Panc1 (cell line): ENCODE measurements around the gene GAP43.

ENCODE experiments used
- CTCF ChIP-seq: fragments of 450-650 bp; IDR thresholded peaks from 2 replicates; pipeline ENCODE4 v1.5.1; 2017; ENCODE audit warnings: mild to moderate bottlenecking
- POLR2AphosphoS5 ChIP-seq: IDR thresholded peaks from 2 replicates; pipeline ENCODE4 v1.6.1; 2012; ENCODE audit warnings: mild to moderate bottlenecking, low read depth, low read length, moderate library complexity
- TF ChIP-seq, protein P1 (sequence below), 2 experiments: IDR thresholded peaks; 2 replicates each; pipeline ENCODE4 v1.6.1; 2011 to 2012; ENCODE audit warnings: low read depth in 2 of 2, control low read depth in 1 of 2, low read length in 1 of 2, mild to moderate bottlenecking in 1 of 2, moderate library complexity in 1 of 2; ENCODE audit not compliant: insufficient read depth in 1 of 2

DNA sequence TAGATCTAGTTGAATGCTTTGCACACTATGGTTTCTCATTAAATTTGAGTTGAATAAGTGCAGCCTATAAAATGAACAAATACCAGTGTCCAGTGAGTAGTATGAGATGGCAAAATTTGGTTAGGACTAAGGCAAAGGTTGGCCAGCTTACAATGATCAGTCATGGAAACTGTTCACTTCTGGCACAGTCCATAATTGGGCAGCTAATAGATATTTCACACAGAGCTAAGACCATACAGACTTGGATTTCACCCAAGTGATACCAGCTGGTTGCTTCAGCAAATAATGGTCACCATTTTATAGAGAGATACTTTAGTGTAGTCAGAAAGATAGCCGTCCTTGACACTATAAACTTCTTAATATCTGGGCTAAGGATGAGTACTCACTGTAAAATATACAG, 15.7 kb downstream of the GAP43 start:
- TF ChIP-seq POLR2AphosphoS5: no peak
- TF ChIP-seq CTCF: no peak
- TF ChIP-seq, protein P1, sequence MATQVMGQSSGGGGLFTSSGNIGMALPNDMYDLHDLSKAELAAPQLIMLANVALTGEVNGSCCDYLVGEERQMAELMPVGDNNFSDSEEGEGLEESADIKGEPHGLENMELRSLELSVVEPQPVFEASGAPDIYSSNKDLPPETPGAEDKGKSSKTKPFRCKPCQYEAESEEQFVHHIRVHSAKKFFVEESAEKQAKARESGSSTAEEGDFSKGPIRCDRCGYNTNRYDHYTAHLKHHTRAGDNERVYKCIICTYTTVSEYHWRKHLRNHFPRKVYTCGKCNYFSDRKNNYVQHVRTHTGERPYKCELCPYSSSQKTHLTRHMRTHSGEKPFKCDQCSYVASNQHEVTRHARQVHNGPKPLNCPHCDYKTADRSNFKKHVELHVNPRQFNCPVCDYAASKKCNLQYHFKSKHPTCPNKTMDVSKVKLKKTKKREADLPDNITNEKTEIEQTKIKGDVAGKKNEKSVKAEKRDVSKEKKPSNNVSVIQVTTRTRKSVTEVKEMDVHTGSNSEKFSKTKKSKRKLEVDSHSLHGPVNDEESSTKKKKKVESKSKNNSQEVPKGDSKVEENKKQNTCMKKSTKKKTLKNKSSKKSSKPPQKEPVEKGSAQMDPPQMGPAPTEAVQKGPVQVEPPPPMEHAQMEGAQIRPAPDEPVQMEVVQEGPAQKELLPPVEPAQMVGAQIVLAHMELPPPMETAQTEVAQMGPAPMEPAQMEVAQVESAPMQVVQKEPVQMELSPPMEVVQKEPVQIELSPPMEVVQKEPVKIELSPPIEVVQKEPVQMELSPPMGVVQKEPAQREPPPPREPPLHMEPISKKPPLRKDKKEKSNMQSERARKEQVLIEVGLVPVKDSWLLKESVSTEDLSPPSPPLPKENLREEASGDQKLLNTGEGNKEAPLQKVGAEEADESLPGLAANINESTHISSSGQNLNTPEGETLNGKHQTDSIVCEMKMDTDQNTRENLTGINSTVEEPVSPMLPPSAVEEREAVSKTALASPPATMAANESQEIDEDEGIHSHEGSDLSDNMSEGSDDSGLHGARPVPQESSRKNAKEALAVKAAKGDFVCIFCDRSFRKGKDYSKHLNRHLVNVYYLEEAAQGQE (IDR thresholded peaks at IDR 0.05; ENCODE audit: insufficient read depth in 1 of 2, low read depth in 2 of 2, low read length in 1 of 2): no peak
